GM21381 (cell line): Measurements from ENCODE around the gene PPAN.

Experiments
- ATAC-seq: cut with Tn5 transposase; IDR thresholded peaks from one replicate; pipeline ENCODE4 v1.9.1; 2021; ENCODE audit warnings: mild to moderate bottlenecking, moderate library complexity; ENCODE audit not compliant: unreplicated experiment

The PPAN gene

DNA sequence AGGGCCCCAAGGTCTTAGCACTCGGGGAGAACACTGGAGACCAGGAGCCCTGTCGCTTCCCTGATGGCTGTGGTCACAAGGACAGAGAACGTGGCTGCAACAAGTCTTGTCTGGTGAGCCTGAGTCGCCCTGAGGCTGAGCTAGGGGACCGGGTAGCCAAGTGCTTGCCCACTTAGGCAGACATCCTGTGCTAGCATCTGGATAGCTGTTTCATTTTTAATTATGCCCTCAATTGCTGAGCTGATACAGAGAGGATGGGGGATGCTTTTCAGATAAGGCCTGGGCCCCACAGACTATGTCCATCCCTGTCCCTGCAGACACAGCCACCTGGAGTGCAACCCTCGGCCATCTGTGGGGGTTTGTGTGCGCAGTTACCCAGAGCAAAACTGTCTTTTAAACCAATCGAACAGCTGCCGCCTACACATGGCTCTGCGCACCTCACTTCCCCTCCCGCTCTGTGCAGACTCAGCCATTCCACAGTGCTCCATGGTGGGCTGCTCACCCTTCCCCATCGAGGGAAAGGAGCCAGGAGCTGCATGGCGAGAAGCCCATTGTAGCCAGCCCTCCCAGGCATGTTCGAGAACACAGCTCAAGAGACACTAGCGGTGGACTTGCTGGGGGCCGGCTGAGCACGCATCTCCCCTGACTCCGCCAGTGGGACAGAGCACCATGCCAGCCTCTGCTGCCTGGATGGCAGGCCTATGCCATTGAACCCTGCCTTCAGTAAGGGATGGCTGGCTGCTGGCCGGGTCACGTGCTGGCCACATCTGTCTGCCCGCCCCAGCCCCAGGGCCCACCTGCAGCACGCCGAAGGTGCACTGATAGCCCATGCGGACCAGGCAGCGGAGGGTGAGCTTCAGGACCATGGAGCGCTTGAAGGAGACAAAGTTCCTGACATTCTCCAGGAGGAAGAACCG is 33.0 kb downstream of the PPAN start:
- no peak for ATAC-seq

DNA sequence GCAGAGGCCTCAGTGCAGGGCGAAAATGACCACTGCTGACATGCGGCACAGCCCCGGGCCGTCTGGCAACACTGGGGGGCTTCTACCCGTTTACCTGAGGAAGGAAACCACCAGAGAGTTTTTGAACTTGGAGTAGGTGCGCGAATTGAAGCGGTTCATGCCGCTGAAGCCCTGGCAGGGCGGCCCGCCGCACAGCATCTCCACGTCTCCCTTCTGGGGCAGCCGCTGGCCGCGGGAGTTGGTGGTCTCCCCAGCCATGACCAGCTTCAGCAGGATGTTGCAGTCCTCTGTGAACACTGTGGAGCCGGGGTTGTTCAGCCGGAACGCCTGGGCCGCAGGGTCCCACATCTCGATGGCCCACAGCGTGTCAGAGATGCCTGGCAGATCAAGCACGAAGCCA is 33.8 kb downstream of the PPAN start:
- ATAC-seq, result no peak

DNA sequence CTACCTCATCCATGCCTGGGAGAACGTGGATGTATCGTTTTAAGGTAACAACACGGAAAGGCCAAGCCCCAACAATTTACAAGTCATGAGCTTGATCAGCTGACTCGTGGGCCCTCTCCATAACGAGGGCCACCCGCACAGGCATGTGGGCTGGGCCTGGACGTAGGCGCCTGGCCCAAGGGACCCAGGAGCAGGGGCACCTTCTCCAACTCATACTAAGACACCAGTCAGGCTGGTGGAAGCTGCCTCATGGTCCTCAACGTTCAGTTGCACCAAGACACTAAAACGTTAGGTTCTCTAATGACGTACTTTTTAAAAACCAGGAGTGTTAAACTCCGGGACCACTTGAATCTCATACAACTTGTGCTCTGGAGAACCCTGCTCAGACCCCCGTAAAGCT is 35.3 kb downstream of the PPAN start:
- ATAC-seq, result no peak

DNA sequence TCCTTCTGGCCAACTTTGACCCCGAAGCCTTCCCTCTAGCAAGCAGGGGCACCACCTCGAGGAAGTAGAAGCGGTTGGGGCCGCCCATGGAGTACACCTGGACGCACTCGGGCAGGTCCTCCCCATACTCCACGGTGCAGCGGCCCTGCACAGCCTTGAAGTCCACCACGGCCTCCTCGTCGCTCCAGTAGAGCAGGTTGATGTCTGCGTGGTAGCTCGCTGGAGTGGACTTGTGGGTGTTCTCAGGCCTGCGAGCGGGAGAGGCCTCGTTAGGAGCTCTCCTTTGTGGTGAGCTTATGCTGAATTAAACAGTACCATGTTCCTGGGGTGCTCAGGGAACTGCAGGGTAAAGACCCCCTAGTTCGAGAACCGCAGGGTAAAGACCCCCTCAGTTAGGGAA is 35.8 kb downstream of the PPAN start:
- no peak for ATAC-seq

DNA sequence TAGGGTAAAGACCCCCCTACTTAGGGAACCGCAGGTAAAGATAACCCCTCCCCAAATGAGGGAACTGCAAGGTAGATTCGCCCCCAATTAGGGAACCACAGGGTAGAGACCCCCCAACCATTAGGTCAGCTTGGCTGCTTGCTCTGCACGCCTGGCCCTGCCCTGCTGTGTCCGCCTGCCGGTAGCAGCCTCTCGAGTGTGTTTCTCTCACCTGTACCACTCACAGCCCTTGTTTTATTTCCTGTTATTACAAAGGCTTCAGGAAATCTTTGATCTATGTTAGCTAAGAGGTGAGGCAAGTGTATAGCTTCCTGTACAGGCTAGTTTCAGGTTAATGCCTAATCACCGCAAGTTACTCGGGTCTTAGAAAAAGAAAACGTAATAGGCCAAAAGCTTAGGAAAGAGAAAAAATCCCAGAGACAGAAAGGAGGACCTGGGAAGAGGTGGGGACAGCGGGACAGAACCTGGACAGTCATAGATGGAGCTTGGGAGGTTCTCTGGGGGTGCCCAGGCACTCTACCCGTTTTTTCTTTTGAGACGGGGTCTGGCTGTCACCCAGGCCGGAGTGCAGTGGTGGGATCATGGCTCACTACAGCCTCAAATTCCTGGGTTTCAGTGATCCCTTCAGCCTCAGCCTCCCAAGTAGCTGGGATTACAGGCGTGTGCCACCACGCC is 36.7 kb downstream of the PPAN start:
- no peak for ATAC-seq

DNA sequence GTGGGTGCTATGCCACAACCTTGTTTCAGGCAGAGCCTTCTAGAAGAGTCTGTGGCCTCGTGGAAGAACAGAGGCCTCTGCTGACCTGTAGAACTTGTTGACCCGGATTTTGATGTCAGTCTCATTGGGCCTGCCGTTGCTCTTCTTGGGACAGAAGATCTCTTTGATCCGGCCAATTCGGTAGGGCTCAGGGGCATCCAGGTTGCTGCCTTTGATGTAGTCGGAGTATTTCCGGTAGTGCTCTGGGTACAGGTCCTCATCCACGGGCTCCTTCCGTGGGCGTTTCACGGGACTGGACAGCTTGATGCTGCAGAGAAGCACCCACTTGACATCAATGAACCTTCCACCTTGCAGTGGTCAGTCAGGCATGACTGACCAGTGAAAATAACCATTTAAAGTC is 37.5 kb downstream of the PPAN start:
- no peak for ATAC-seq

DNA sequence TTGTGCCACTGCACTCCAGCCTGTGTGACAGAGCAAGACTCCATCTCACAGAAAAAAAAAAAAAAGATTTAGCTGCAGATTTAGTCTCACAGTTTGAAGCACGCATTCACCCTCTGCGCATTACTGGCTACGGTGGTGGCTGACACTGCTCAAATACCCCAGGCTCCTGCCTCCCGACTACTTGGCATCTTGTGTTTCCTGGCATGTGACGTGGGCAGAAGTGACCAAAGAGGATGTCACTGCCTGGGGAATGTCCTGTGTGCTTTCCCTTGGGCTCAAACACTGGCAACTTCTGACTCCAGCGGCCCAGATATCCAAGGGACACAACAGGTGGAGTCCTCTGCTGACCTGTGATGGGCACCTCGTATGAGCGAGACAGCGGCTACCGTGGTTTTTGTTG is 38.2 kb downstream of the PPAN start:
- ATAC-seq, result no peak

DNA sequence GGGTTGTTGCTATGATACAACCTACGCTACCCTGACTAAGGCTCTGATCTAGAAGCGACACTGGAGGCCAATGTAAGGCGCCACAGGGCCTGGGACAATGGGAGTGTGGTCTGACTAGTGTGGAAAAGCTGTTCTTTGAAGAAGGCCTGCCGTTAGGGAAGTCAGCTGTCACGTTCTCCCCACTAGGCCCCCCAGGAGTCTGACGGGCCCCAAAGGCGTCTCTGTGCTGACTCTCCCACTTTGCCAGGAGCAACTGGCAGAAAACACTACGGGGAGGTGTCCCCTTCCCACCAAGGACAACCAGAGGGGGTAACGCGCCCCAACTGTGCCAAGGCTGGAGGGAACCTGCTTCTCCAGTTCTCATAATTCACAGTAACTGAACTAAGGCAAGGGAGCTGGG is 38.9 kb downstream of the PPAN start:
- ATAC-seq, result no peak

DNA sequence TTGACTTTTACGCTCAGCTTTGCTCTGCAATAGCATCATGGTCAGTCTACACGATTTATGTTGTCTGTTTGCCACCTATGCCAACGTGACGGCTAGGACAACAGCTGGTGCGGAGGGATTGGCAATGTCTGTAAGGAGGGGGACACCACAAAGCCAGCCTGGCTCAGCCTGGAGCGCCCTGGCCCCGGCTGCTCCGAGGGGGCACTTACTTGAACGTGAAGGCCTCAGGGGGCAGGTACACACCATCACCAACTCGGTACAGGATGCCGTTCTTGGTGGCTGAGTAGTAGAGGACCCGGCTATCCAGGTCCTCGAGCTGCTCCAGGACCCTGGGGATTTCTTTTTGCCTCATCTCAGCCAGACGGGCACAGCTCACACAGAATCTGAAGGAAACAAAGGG is 40.0 kb downstream of the PPAN start:
- no peak for ATAC-seq

DNA sequence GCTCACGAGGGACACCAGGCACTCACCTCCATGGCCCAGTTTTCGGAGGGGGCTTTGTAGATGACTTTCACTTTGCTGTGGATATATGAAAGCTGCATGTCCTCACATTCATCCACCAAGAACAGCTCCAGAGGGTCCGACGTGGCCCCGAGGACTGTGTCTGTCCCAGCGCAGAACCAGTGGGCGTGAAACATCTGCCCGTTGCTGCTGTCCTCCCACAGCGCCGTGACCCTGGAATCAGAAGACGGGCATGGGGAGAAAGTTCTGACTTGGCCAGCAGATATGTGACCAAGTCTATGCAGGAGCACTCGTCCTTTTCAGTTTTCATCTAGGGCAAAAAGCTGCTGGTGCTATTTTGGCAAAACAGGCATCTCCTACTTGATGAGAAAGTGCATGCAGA is 43.3 kb downstream of the PPAN start:
- no peak for ATAC-seq

DNA sequence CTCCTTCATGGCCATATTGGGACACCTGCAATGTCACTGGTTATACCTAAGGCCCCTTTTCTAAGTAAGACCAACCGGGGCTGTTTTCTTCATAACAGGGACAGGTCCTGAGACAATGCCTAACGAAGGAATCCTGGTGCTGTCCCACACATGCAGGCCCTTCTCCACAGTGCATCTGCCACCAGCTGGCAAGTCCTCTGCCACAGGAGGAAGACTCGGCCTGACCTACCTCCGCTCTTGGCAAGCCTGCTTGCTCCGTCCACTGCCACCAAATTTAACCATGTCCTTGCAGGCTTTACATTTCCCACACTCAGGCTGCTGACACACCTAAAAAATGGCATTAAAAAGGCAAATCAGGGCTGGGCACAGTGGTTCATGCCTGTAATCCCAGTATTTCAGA is 45.4 kb downstream of the PPAN start:
- ATAC-seq, result no peak

DNA sequence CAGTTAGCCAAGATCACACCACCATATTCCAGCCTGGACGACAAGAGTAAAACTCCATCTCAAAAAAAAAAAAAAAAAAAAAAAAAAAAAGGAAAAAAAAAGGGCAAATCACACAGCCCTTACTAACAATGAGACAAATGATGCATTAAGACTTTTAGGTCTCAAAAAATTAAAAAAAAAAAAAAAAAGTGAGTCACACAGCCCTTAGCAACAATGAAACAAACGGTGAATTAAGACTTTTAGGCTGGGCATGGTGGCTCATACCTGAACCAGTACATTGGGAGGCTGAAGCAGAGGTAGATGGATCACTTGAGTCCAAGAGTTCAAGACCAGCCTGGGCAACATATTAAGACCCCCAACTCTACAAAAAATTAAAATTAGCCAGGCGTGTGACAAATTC is 45.9 kb downstream of the PPAN start:
- ATAC-seq, result no peak

DNA sequence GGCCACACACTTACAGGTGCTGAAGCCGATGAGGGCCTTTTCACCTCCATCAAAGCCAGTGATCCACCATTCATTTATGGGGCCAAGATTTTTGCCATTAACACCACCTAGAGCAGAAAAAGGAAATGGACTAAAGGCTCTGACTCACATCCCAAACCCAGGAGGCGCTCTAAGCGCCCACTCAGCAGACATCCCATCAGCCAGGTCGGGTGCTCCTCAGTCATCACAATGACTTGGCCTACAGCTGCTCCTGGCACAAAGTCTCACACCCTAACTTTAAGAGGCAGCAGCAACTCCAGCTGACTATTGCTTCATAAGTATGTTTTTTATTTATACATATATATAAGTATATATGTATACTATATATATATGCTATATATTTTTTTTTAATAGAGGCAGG is 49.7 kb downstream of the PPAN start:
- no peak for ATAC-seq

DNA sequence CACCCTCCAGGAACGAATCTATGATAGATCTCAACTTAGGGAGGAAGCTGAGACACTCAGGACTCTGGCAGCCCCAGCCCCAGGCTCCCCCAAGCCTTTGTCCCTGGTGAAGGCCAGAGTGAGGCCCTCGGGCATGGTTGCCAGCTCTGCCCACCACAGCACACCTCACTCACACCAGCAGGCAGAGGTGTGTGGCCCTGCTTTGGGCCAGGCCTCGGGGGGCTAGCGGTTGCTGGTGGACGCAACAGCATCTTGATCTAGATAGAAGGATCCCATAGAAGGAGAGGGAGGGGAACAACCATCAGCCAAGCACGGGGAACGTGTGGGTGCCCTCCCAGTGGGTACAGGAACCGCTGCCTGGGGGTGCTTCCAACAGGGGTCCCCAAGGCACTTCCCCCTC is 51.9 kb downstream of the PPAN start:
- no peak for ATAC-seq

DNA sequence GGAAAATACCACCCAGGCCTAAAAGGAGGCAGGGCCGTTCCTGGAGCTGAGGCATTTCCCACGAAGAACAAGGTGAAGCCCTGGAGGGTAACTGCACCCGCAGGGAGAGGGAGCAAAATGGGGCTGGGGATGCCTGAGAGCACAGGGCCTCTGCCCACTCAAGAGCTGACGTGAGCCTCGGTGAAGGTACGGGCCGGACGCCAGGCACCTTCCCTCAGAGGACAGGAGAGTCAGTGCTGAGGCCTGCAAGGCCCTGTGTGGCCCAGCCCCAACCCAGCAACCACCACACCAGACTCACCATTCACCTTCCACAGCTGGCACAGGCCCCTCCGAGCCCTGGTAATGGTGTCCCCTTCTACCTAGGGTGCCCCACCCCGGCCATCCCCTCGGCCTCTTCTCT is 52.3 kb downstream of the PPAN start:
- ATAC-seq, result no peak

DNA sequence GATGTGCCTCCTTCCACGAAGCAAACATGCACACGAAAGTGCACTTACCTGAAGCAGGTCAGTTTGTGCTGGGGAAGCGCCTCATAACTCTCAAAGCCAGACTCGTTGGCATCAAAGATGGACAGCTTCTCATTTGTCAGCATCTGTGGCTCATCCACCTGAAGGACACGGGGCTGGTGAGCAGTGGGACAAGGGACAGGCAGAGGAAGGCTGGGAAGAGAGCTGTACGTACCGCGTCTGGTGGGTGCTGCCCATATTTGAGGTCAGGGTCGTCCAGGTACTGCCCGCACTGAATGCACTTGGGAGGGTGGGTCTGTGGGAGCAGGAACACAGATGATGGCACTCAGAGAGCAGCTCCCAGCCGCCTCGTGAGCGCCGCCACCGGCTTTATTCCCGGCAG is 53.4 kb downstream of the PPAN start:
- no peak for ATAC-seq
